Panc1 (cell line): ENCODE measurements around the gene GALNT15. TPM values are rescaled to one million over a fixed set of nuclear protein-coding genes. Genes with fewer than 3 reads are reported as not detected.

Experiments used
- ATAC-seq: fragments of 200-7000 bp; cut with Tn5 transposase; 2 replicates; pipeline ENCODE4 v1.9.1; 2020; ENCODE audit warnings: mild to moderate bottlenecking, moderate library complexity
- BruUV-seq: library from RNA; stranded (reverse); fragments of 400-500 nt; replicated peaks from 2 replicates; lab custom pipeline; 2021; lab: Mats Ljungman, UMichigan
- CTCF ChIA-PET: fragments of 300-600 bp; sonication (Branson Sonifier 250); formaldehyde crosslinking; loops from one replicate; lab custom pipeline; 2022; ENCODE audit warnings: antibody characterized with exemption; lab: Charles Lee
- POLR2A ChIA-PET: fragments of 300-600 bp; sonication (Branson Sonifier 250); formaldehyde crosslinking; loops from one replicate; lab custom pipeline; 2022; ENCODE audit warnings: antibody characterized with exemption; lab: Charles Lee
- DNase-seq: peaks from one replicate; pipeline ENCODE4 v3.0.0-alpha.2; 2010; ENCODE audit warnings: low read depth, low spot score
- H3K27ac ChIP-seq: 2 replicates; pipeline ENCODE4 v1.5.1; 2011; ENCODE audit warnings: mild to moderate bottlenecking, low read length, inconsistent platforms
- H3K27me3 ChIP-seq: fragments of 200-500 bp; sonication (Bioruptor generic); 2 replicates; pipeline ENCODE4 v1.6.0; 2014; ENCODE audit warnings: low read length, inconsistent platforms; ENCODE audit not compliant: control insufficient read depth, insufficient read depth
- H3K36me3 ChIP-seq: fragments of 200-500 bp; sonication (Bioruptor generic); 2 replicates; pipeline ENCODE4 v1.5.1; 2014; ENCODE audit warnings: inconsistent platforms, mild to moderate bottlenecking, low read length, moderate library complexity; ENCODE audit not compliant: control insufficient read depth, insufficient read depth
- H3K4me1 ChIP-seq: 2 replicates; pipeline ENCODE4 v1.5.1; 2011; ENCODE audit warnings: inconsistent platforms, mild to moderate bottlenecking, low read length, moderate library complexity; ENCODE audit not compliant: control insufficient read depth, insufficient read depth
- H3K4me3 ChIP-seq, 2 experiments: 2 replicates each; pipeline ENCODE4 v1.5.1; 2011 to 2012; ENCODE audit warnings: low read depth in 2 of 2, low read length in 2 of 2, mild to moderate bottlenecking in 2 of 2, inconsistent platforms in 1 of 2, moderate library complexity in 1 of 2
- H3K9me3 ChIP-seq: fragments of 200-500 bp; sonication (Bioruptor generic); 2 replicates; pipeline ENCODE4 v1.5.1; 2014; ENCODE audit warnings: low read depth, mild to moderate bottlenecking, inconsistent platforms, low read length, moderate library complexity; ENCODE audit not compliant: control insufficient read depth, insufficient read depth
- POLR2AphosphoS5 ChIP-seq: IDR thresholded peaks from 2 replicates; pipeline ENCODE4 v1.6.1; 2012; ENCODE audit warnings: mild to moderate bottlenecking, low read depth, low read length, moderate library complexity
- SIN3A ChIP-seq: IDR thresholded peaks from 2 replicates; pipeline ENCODE4 v1.6.1; 2012; ENCODE audit warnings: low read depth, mild to moderate bottlenecking, low read length, moderate library complexity, borderline replicate concordance; ENCODE audit not compliant: insufficient read depth
- TCF7L2 ChIP-seq: IDR thresholded peaks from 2 replicates; pipeline ENCODE4 v1.6.1; 2011; ENCODE audit warnings: mild to moderate bottlenecking, low read depth, low read length, inconsistent platforms
- in situ Hi-C: cut with HindIII; loops from 2 replicates; pipeline ENCODE4 v1.10.0; 2016; ENCODE audit warnings: low sequenced_read_pairs, low pct_unique_long_range_greater_than_20kb
- intact Hi-C: fragments of 100-400 bp; cut with micrococcal nuclease; formaldehyde crosslinking; loops from one replicate; pipeline ENCODE4 v1.10.0; 2022; ENCODE audit not compliant: unreplicated experiment
- total RNA-seq: library from RNA; stranded (reverse); gene quantifications from one replicate; pipeline ENCODE4 v1.2.1, GENCODE V29; 2021; ENCODE audit not compliant: unreplicated experiment
- TF ChIP-seq, protein P1 (sequence below), 2 experiments: IDR thresholded peaks; 2 replicates each; pipeline ENCODE4 v1.6.1; 2011 to 2012; ENCODE audit warnings: low read depth in 2 of 2, control low read depth in 1 of 2, low read length in 1 of 2, mild to moderate bottlenecking in 1 of 2, moderate library complexity in 1 of 2; ENCODE audit not compliant: insufficient read depth in 1 of 2
- TF ChIP-seq, protein P2 (sequence below): fragments of 450-650 bp; IDR thresholded peaks from 2 replicates; pipeline ENCODE4 v1.5.1; 2017; ENCODE audit warnings: mild to moderate bottlenecking

Gene GALNT15
- total RNA-seq, 1 experiment from 2014 or later, result 0.10 TPM

DNA sequence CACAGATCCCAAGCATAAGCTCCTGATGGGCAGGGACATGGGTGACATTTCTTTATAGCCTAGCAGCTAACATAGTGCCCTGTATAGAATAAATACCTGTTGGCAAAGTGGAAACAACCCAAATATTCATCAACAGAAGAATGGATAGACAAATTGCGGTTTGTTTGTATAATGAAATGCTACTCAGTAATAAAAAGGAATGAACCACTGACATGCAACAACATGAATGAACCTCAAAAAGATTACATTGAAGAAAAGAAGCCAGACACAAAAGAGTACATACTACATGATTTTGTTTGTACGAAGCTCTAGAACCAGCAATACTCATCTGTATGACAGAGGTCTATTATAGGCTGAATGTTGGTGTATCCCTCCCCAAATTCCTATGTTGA, 33.6 kb upstream of the GALNT15 start:
- TF ChIP-seq POLR2AphosphoS5, result no peak
- TF ChIP-seq, protein P1, sequence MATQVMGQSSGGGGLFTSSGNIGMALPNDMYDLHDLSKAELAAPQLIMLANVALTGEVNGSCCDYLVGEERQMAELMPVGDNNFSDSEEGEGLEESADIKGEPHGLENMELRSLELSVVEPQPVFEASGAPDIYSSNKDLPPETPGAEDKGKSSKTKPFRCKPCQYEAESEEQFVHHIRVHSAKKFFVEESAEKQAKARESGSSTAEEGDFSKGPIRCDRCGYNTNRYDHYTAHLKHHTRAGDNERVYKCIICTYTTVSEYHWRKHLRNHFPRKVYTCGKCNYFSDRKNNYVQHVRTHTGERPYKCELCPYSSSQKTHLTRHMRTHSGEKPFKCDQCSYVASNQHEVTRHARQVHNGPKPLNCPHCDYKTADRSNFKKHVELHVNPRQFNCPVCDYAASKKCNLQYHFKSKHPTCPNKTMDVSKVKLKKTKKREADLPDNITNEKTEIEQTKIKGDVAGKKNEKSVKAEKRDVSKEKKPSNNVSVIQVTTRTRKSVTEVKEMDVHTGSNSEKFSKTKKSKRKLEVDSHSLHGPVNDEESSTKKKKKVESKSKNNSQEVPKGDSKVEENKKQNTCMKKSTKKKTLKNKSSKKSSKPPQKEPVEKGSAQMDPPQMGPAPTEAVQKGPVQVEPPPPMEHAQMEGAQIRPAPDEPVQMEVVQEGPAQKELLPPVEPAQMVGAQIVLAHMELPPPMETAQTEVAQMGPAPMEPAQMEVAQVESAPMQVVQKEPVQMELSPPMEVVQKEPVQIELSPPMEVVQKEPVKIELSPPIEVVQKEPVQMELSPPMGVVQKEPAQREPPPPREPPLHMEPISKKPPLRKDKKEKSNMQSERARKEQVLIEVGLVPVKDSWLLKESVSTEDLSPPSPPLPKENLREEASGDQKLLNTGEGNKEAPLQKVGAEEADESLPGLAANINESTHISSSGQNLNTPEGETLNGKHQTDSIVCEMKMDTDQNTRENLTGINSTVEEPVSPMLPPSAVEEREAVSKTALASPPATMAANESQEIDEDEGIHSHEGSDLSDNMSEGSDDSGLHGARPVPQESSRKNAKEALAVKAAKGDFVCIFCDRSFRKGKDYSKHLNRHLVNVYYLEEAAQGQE (IDR thresholded peaks at IDR 0.05; ENCODE audit: insufficient read depth in 1 of 2, low read depth in 2 of 2, low read length in 1 of 2), result no peak
- TF ChIP-seq, protein P2, sequence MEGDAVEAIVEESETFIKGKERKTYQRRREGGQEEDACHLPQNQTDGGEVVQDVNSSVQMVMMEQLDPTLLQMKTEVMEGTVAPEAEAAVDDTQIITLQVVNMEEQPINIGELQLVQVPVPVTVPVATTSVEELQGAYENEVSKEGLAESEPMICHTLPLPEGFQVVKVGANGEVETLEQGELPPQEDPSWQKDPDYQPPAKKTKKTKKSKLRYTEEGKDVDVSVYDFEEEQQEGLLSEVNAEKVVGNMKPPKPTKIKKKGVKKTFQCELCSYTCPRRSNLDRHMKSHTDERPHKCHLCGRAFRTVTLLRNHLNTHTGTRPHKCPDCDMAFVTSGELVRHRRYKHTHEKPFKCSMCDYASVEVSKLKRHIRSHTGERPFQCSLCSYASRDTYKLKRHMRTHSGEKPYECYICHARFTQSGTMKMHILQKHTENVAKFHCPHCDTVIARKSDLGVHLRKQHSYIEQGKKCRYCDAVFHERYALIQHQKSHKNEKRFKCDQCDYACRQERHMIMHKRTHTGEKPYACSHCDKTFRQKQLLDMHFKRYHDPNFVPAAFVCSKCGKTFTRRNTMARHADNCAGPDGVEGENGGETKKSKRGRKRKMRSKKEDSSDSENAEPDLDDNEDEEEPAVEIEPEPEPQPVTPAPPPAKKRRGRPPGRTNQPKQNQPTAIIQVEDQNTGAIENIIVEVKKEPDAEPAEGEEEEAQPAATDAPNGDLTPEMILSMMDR, result no peak
- no peak for TF ChIP-seq SIN3A
- TF ChIP-seq TCF7L2, result no peak
- Histone ChIP-seq H3K9me3 (no peaks in the 10 kb centered on the region), H3K36me3 (no peaks in the 10 kb centered on the region), H3K4me1 (no peaks in the 10 kb centered on the region), H3K27ac (peak overlapping the region; percentile 42; the same call in 1 of the 2 replicates), H3K27me3 (no peaks in the 10 kb centered on the region), H3K4me3 (no peak overlapping the region)
- no TSS peak for BruUV-seq
- ATAC-seq (no peak), DNase-seq (no peak)
- in situ Hi-C loops (no loop called here), intact Hi-C loops (no loop called here)
- ChIA-PET CTCF (no interaction called here), POLR2A (interaction anchor here (0.6 kb wide), 1 partner anchor 23 kb away, joined by 4 read pairs; no protein-coding TSS in a partner anchor)

DNA sequence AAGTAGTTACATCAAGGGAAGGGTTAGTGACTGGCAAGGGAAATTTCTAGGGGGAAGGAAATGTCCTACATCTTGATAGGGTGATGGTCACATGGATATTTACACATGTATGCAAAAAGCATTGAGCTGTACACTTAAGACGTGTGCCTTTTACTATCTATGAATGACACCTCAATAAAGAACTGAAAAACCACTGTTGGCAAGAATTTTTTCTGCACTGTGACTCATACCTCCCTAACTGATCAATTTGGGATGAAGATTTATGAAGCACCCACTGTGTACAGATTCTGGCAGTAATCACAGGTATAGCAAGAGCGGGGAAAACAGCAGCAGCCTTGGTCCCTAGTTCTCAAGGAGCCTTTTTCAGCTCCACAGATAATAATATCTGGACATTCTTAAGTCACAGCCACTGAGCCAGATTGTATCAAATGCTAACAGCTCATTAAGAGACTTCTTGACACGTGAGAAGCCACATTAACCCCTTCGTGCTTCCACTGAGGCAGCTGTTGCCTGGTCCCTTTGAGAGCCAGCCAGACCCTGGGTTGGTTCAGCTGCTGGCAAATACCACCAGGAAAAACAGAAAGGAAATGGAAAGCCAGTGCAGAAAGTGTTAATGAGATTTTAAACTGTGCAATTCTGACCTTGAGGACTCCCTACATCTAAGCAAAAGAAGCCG, 32.0 kb upstream of the GALNT15 start:
- Histone ChIP-seq H3K36me3 (no peaks in the 10 kb centered on the region), H3K27ac (peak overlapping the region; percentile 66), H3K4me3 (no peak overlapping the region), H3K27me3 (no peaks in the 10 kb centered on the region), H3K4me1 (no peaks in the 10 kb centered on the region; the same call in 1 of the 2 replicates), H3K9me3 (no peaks in the 10 kb centered on the region)
- TF ChIP-seq, protein P2, result no peak
- TF ChIP-seq POLR2AphosphoS5 (no peak), TCF7L2 (no peak), SIN3A (no peak)
- TF ChIP-seq, protein P1 (IDR thresholded peaks at IDR 0.05; ENCODE audit: insufficient read depth in 1 of 2, low read depth in 2 of 2, low read length in 1 of 2), result no peak
- ChIA-PET CTCF (no interaction called here), POLR2A (no interaction called here)
- intact Hi-C loops (no loop called here), in situ Hi-C loops (no loop called here)
- ATAC-seq (no peak), DNase-seq (no peak)
- BruUV-seq, result no TSS peak
